HEK293 (cell line): ENCODE measurements around the gene PREX1.

Experiments
- CTCF ChIA-PET: fragments of 350-600 bp; formaldehyde crosslinking; extraction: SDS; loops from one replicate; lab custom pipeline; 2021; ENCODE audit warnings: antibody characterized with exemption; lab: Yijun Ruan, JAX
- POLR2A ChIA-PET: fragments of 300-600 bp; formaldehyde crosslinking; extraction: SDS; loops from one replicate; lab custom pipeline; 2020; ENCODE audit warnings: antibody characterized with exemption, inconsistent platforms; lab: Yijun Ruan, JAX
- H3K27ac ChIP-seq: fragments of 200-500 bp; sonication (Bioruptor generic); 2 replicates; pipeline ENCODE4 v1.5.1; 2014; ENCODE audit warnings: low read depth, low read length, control low read depth, inconsistent platforms; ENCODE audit errors: extremely low read depth
- H3K36me3 ChIP-seq, 2 experiments: fragments of 200-500 bp in 1 of 2; sonication (Bioruptor generic) in 1 of 2; 1 replicate in 1 of 2; 2 replicates in 1 of 2; pipeline ENCODE4 v1.5.1; 2014 to 2017; ENCODE audit warnings: inconsistent platforms in 2 of 2, low read length in 2 of 2; ENCODE audit not compliant: control insufficient read depth in 2 of 2, insufficient read depth in 1 of 2
- H3K4me1 ChIP-seq: fragments of 200-500 bp; sonication (Bioruptor generic); 2 replicates; pipeline ENCODE4 v1.5.1; 2014; ENCODE audit warnings: mild to moderate bottlenecking, low read length, inconsistent platforms; ENCODE audit not compliant: control insufficient read depth, insufficient read depth
- H3K4me3 ChIP-seq: 2 replicates; pipeline ENCODE4 v1.5.1; 2011; ENCODE audit warnings: low read depth, mild to moderate bottlenecking, control low read depth, low read length, moderate library complexity
- H3K9me3 ChIP-seq: fragments of 200-500 bp; sonication (Bioruptor generic); 2 replicates; pipeline ENCODE4 v1.5.1; 2014; ENCODE audit warnings: low read depth, low read length, inconsistent platforms; ENCODE audit not compliant: control insufficient read depth, insufficient read depth
- BCL11B ChIP-seq: fragments of 450-650 bp; formaldehyde crosslinking; IDR thresholded peaks from 2 replicates; pipeline ENCODE4 v1.5.1; 2016; ENCODE audit warnings: low read depth, missing biosample characterization, missing genetic modification characterization
- EGR2 ChIP-seq: fragments of 450-650 bp; formaldehyde crosslinking; IDR thresholded peaks from 2 replicates; pipeline ENCODE4 v1.5.1; 2016; ENCODE audit warnings: low read depth, missing biosample characterization, missing genetic modification characterization
- WT1 ChIP-seq: fragments of 450-650 bp; formaldehyde crosslinking; IDR thresholded peaks from 2 replicates; pipeline ENCODE4 v1.5.1; 2016; ENCODE audit warnings: missing biosample characterization, missing genetic modification characterization
- YY1 ChIP-seq: fragments of 450-650 bp; formaldehyde crosslinking; IDR thresholded peaks from 2 replicates; pipeline ENCODE4 v1.5.1; 2018; ENCODE audit warnings: missing biosample characterization, missing genetic modification characterization
- ZBTB17 ChIP-seq: fragments of 450-650 bp; formaldehyde crosslinking; IDR thresholded peaks from 2 replicates; pipeline ENCODE4 v1.5.1; 2016; ENCODE audit warnings: missing biosample characterization, missing genetic modification characterization
- ZBTB48 ChIP-seq: fragments of 450-650 bp; formaldehyde crosslinking; IDR thresholded peaks from 2 replicates; pipeline ENCODE4 v1.5.1; 2016; ENCODE audit warnings: missing biosample characterization, missing genetic modification characterization
- ZEB2 ChIP-seq: fragments of 450-650 bp; formaldehyde crosslinking; IDR thresholded peaks from 2 replicates; pipeline ENCODE4 v1.5.1; 2016; ENCODE audit warnings: missing biosample characterization, missing genetic modification characterization
- ZFHX2 ChIP-seq: fragments of 450-650 bp; formaldehyde crosslinking; conservative IDR thresholded peaks from 2 replicates; pipeline ENCODE4 v1.5.1; 2016; ENCODE audit warnings: missing biosample characterization, missing genetic modification characterization
- ZNF335 ChIP-seq: fragments of 450-650 bp; formaldehyde crosslinking; conservative IDR thresholded peaks from 2 replicates; pipeline ENCODE4 v1.5.1; 2016; ENCODE audit warnings: missing biosample characterization, missing genetic modification characterization
- ZNF510 ChIP-seq: fragments of 450-650 bp; formaldehyde crosslinking; IDR thresholded peaks from 2 replicates; pipeline ENCODE4 v1.5.1; 2018; ENCODE audit warnings: mild to moderate bottlenecking, missing genetic modification characterization, missing biosample characterization; ENCODE audit not compliant: insufficient replicate concordance
- ZNF514 ChIP-seq: fragments of 450-650 bp; formaldehyde crosslinking; IDR thresholded peaks from 2 replicates; pipeline ENCODE4 v1.5.1; 2016; ENCODE audit warnings: missing biosample characterization, missing genetic modification characterization
- ZNF549 ChIP-seq: fragments of 450-650 bp; IDR thresholded peaks from 2 replicates; pipeline ENCODE4 v1.5.1; 2018; ENCODE audit warnings: missing biosample characterization, missing genetic modification characterization, mild to moderate bottlenecking, inconsistent platforms, moderate library complexity
- ZNF624 ChIP-seq: fragments of 450-650 bp; formaldehyde crosslinking; IDR thresholded peaks from 2 replicates; pipeline ENCODE4 v1.5.1; 2017; ENCODE audit warnings: missing biosample characterization, missing genetic modification characterization
- ZNF654 ChIP-seq: fragments of 450-650 bp; formaldehyde crosslinking; IDR thresholded peaks from 2 replicates; pipeline ENCODE4 v1.5.1; 2016; ENCODE audit warnings: low read depth, missing biosample characterization, missing genetic modification characterization
- ZNF677 ChIP-seq: fragments of 450-650 bp; IDR thresholded peaks from 2 replicates; pipeline ENCODE4 v1.5.0; 2018; ENCODE audit warnings: missing biosample characterization, mild to moderate bottlenecking, missing genetic modification characterization, moderate library complexity
- ZNF830 ChIP-seq: fragments of 450-650 bp; IDR thresholded peaks from 2 replicates; pipeline ENCODE4 v1.5.0; 2018; ENCODE audit warnings: missing biosample characterization, missing genetic modification characterization, low read depth, mild to moderate bottlenecking, moderate library complexity
- TF ChIP-seq, protein P1 (sequence below): fragments of 450-650 bp; formaldehyde crosslinking; IDR thresholded peaks from 2 replicates; pipeline ENCODE4 v1.5.1; 2016; ENCODE audit warnings: missing biosample characterization, missing genetic modification characterization, low read depth

Gene PREX1

GRCh38 chr20:48826069-48826468 lies 1.7 kb downstream of the PREX1 start:
- Histone ChIP-seq H3K36me3 (no peaks in the 10 kb centered on the region), H3K4me3 (no peak overlapping the region), H3K27ac (no peak overlapping the region), H3K4me1 (peaks cover 9% of the 10 kb centered on the region; the same call in 1 of the 2 replicates), H3K9me3 (no peaks in the 10 kb centered on the region)
- no peak for TF ChIP-seq ZNF624 (tag by site-specific recombination)
- TF ChIP-seq ZBTB48 (tag by site-specific recombination): no peak
- peak; percentile 15; the same call in 1 of the 2 replicates for TF ChIP-seq EGR2 (tag by site-specific recombination)
- no peak for TF ChIP-seq ZEB2 (tag by site-specific recombination)
- no peak for TF ChIP-seq ZNF549 (tag by site-specific recombination)
- TF ChIP-seq BCL11B (tag by site-specific recombination): no peak
- TF ChIP-seq ZNF510 (tag by site-specific recombination): no peak
- peak; percentile 48; the same call in 1 of the 2 replicates for TF ChIP-seq WT1 (tag by site-specific recombination)
- TF ChIP-seq ZNF514 (tag by site-specific recombination): no peak
- TF ChIP-seq ZFHX2 (tag by site-specific recombination): 0 out of 2 replicates have a peak, but pooled peaks have one; percentile 10
- TF ChIP-seq ZNF677: no peak
- POLR2A ChIA-PET: no interaction called here
- CTCF ChIA-PET: interaction anchor here (0.6 to 2.3 kb wide), 3 partner anchors 46 to 171 kb away, joined by 4 to 6 read pairs (median 6); no protein-coding TSS in a partner anchor

- POLR2A ChIA-PET: no interaction called here
- TF ChIP-seq, protein P1, sequence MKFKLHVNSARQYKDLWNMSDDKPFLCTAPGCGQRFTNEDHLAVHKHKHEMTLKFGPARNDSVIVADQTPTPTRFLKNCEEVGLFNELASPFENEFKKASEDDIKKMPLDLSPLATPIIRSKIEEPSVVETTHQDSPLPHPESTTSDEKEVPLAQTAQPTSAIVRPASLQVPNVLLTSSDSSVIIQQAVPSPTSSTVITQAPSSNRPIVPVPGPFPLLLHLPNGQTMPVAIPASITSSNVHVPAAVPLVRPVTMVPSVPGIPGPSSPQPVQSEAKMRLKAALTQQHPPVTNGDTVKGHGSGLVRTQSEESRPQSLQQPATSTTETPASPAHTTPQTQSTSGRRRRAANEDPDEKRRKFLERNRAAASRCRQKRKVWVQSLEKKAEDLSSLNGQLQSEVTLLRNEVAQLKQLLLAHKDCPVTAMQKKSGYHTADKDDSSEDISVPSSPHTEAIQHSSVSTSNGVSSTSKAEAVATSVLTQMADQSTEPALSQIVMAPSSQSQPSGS: no peak
- no peak for TF ChIP-seq YY1
- no peak for TF ChIP-seq ZNF654 (tag by site-specific recombination)
- H3K4me3 ChIP-seq: no peak overlapping the region
- peaks cover 9% of the 10 kb centered on the region; the same call in 1 of the 2 replicates for H3K4me1 ChIP-seq
- no peaks in the 10 kb centered on the region for H3K9me3 ChIP-seq
- CTCF ChIA-PET: interaction anchor here (0.6 to 2.3 kb wide), 2 partner anchors 45 to 79 kb away, joined by 4 to 6 read pairs; no protein-coding TSS in a partner anchor
- H3K36me3 ChIP-seq: no peaks in the 10 kb centered on the region
- H3K27ac ChIP-seq: no peak overlapping the region
These were observed 2.3 kb downstream of the PREX1 start for GRCh38 chr20:48825566-48825920.

DNA sequence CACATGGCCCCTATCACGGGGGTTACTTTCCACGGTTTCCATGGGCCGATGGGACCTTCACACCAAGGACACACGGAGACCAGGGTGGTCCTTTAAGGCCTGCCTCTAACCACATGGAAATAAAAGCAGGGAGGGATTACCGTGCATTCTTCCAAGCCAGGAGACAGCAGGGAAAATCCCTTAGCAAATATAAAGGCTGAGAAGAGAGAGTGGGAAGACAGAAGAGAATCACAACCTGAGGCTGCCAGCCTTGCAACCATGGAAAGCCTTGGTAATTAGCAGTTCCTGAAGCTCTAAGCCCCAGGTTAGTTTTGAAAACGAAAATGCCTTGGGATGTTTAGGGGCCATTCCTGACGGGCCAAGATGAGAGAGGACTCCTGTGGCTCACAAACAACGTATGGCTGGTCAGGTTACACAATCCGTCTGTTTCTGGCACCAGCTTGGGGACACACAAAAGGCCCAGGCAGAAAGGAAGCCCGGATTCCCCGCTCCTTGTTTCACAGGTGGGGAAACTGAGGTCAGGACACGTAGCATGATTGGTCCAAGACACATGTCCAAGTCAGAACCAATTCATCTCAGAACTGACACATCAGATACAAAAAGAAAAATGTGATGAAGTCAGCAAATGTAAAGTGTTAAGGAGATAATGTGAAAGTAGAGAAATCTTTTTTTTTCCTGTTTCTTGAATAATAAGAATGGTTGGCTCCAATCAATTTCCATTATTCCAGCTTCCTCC lies 2.8 kb downstream of the PREX1 start:
- H3K36me3 ChIP-seq: no peaks in the 10 kb centered on the region
- no peak overlapping the region for H3K4me3 ChIP-seq
- TF ChIP-seq ZBTB17 (tag by site-specific recombination): peak; percentile 72
- TF ChIP-seq ZBTB48 (tag by site-specific recombination): 0 out of 2 replicates have a peak, but pooled peaks have one; percentile 21
- no peak for TF ChIP-seq ZNF830 (tag by site-specific recombination)
- 0 out of 2 replicates have a peak, but pooled peaks have one; percentile 26 for TF ChIP-seq ZNF335 (tag by site-specific recombination)
- TF ChIP-seq, all 188 proteins: peak for 3
- Histone ChIP-seq H3K27ac (no peak overlapping the region), H3K9me3 (no peaks in the 10 kb centered on the region), H3K4me1 (peaks cover 9% of the 10 kb centered on the region; the same call in 1 of the 2 replicates)
- ChIA-PET CTCF (interaction anchor here (0.6 to 2.3 kb wide), 2 partner anchors 45 to 80 kb away, joined by 4 to 6 read pairs; no protein-coding TSS in a partner anchor), POLR2A (no interaction called here)
